Left hindlimb (tissue), 1 donor: Measurements from ENCODE around the gene ILDR1.

Experiments
- DNase-seq: peaks from one replicate; pipeline ENCODE4 v3.0.0-alpha.2; 2018

ILDR1 gene

GRCh38 chr3:122013448-122013925 lies 8.6 kb downstream of the ILDR1 start:
- no peak for DNase-seq

DNA sequence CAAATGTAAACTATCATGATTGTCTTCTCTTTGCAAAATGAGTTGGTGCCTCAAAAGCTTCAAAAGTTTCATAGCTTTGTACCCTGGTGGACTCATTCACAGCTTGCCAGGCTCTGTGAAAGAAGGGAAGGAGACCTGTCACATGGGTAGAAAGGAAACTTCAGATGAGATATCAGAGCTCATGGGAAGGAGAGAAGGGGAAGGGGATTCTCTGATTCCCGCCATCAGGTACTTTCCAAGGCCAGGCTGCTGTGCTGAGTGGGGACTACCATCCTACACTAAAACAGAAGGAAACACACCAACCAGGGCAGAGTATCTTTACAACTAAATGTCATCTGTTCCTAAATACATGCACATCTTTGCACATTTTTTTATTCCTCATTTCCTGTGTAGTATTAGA lies 9.2 kb downstream of the ILDR1 start:
- DNase-seq = no peak

- no peak for DNase-seq
These were observed 10.7 kb downstream of the ILDR1 start for GRCh38 chr3:122011396-122011795.

DNA sequence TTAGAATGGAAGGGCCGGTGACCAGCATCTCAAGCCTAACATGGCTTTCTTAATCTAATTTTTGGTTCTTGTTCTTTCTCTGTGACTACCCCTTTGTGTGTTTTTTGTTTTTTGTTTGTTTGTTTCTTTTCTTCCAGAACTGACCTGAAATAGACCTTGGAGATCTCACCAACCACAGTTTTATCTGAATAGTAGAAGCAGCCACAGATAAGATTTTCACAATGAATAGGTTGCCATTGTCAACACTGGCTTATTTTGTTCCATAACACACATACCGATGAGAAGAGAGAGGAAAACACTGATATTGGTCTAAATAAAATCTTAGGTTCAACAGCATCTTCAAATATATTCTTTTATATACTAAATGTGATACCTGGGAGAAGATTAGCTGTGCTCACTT lies 11.5 kb downstream of the ILDR1 start:
- DNase-seq = no peak

- no peak for DNase-seq
These were observed 13.9 kb downstream of the ILDR1 start for GRCh38 chr3:122008166-122008565.

DNA sequence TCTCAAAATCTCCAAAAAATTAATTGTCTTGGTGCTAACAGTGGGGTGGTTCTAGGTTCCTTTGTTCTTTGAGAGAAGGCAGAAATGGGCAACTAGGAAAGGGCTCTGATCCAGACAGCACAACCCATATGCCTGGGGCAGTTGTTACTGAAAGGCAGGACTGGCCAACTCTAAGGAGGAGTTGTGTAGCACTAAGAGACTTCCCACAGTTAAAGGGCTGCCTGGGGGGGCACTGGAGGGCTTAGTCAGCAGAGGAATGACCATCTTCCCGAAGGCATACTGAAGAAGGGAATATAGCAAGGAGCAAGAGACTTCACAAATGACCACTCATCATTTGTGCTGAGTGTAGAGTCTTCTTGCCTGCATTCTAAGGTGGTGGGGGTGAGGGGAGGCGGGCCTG lies 15.8 kb downstream of the ILDR1 start:
- DNase-seq = no peak

DNA sequence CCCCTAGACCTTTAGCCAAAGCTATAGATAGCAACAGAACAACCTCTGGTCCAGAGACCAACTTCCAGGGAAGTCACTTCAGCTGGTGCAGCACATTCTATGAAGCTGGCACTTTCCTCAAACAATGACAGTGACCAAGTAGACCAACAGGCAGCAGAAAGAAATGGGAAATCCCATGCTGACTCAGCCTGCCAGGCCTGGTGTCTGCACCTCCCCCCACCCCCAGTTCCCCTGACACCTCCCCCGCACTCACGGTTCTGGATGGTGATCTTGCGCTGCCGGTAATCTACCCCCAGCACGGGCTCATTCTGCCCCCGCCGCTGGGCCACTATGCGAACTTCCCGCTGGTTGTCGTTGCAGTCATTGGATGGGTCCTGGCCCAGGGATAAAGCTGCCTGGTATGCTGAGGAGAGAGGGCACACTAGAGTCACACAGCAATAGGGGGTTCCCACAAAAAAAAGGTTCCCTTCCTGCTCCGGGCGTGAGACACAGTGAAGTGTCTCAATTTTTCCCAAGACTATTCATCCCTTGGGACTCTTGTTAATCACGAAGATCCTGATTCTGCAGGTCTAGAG lies 17.0 kb downstream of the ILDR1 start:
- no peak for DNase-seq

- DNase-seq = no peak
These were observed 17.9 kb downstream of the ILDR1 start for GRCh38 chr3:122004107-122004506.

GRCh38 chr3:122003606-122004005 lies 18.4 kb downstream of the ILDR1 start:
- no peak for DNase-seq

- DNase-seq = no peak
These were observed 18.9 kb downstream of the ILDR1 start for GRCh38 chr3:122003112-122003511.

- no peak for DNase-seq
These were observed 19.4 kb downstream of the ILDR1 start for GRCh38 chr3:122002611-122003010.

- no peak for DNase-seq
These were observed 20.2 kb downstream of the ILDR1 start for GRCh38 chr3:122001892-122002291.

GRCh38 chr3:122000936-122001605 lies 21.0 kb downstream of the ILDR1 start:
- DNase-seq = no peak

DNA sequence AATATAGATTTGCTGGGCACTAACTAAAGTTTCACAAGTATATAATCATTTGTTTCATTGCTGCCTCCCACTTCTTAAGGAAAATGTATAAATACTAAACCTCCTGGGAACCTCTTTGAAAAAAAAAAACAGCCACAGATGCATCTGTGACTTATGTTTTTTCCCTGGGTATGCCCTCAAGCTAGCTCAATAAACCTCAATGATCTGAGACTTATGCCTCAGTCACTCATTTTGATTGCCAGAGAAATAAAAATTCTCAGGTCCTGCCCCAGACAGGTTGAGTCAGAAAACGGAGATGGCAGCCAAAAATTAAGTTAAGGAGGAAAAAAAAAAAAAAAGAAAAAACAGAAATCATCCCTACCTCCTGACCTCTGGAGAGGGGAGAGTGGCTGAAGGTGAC lies 22.1 kb downstream of the ILDR1 start:
- no peak for DNase-seq

GRCh38 chr3:121998611-121999473 lies 23.2 kb downstream of the ILDR1 start:
- DNase-seq = no peak

DNA sequence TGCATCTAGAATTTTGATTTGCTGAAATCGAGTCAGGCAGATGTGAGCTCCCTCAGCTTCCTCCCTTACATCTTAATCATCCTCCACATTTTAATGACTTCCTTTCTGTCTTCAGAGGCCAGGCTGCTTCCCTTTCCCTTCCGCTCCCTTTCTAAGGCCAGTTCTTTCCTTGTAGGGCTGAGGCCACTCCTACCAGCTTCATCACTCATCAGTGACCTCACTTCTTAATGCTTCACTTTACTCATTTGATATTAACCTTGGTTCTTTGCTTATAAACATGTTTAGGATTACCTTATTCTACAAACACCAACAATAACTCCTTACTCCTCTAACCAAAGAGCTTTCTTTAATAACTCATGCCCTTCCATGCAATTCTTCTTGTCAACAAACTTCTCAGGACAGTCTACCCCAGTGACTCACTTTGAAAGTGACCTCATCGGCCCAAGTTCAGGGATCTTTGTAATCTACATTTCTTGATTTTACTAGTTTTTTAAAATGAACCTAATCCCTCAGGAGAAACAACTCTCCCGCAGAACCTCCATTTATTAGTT lies 23.9 kb downstream of the ILDR1 start:
- no peak for DNase-seq

GRCh38 chr3:121997372-121997771 lies 24.7 kb downstream of the ILDR1 start:
- no peak for DNase-seq

DNA sequence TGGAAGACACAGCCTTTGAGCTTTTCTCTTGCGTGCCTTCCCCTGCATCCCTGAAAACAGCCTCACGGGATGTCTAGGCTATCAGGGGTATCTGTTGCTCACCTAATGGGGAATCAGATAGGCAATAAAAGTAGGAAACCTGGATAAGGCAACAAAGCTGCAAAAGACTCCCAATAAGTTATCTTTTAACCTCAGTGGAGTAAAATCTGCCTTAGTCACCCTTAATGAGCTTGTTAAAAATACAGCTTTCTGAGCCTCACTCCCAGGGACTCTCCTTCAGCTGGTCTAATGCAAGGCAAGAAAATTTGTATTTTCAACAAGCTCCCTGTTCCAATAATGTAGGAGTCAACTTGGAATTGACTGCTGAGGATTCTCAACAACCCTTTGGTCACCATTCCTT lies 25.6 kb downstream of the ILDR1 start:
- no peak for DNase-seq

- DNase-seq = peak; percentile 53
These were observed 26.6 kb downstream of the ILDR1 start for GRCh38 chr3:121995161-121996137.

GRCh38 chr3:121994551-121994950 lies 27.5 kb downstream of the ILDR1 start:
- DNase-seq = no peak

DNA sequence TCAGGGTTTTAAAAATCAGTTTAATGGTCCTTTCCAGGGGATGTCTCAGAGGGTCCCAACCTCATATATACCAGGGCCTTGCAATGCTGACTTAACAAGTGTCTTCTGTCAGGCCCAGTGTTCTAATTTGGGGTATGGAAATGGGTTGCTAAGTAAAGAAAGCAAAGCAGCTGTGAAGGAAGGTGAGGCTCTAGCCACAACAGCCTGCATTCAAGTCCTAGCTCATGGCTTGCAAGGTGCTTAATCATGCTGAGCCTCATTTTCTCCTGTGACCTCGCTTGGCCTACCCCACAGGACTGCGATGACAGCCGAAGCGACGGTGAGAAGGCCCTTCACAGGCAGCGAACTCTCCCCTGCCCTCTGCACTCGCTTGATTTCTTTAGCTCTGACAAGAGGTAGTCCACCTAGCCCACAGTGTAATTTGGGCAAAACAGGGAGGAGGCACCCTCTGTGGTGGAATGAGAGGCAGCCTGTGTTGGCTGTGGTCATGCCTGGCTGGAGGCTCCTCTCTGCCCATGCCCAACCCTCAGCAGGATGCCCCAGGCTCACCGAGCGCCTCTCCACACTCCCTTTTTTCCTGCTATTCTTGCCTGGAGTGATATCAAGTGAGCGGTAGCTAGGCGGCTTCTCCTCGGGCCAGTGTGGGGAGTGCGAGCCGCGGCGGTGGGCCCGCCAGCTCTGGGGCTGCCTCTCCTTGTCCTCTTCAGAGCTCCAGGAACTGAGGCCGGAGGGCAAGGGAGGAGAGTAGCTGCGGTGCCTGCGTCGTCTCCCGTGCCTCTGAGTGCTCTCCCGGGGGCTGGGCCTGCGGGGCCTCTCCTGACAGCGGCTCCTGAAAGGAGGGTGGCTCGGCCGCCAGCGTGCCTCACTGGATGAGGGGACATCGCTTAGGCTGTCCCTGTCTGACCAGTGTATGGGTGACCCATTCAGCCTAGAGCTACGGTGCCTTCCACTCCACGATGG lies 29.2 kb downstream of the ILDR1 start:
- DNase-seq = no peak
